Loucy (cell line): ENCODE data around the gene OPN3.
A peak's percentile ranks its signal among the peaks of the same experiment; 100 is the strongest.

Source experiments
- H2AFZ ChIP-seq: fragments of 200-600 bp; sonication (generic); 2 replicates; pipeline ENCODE4 v1.6.0; 2016; ENCODE audit warnings: antibody characterized with exemption, mild to moderate bottlenecking, low read length, moderate library complexity
- H3F3A ChIP-seq: fragments of 200-600 bp; 2 replicates; pipeline ENCODE4 v1.6.0; 2016; ENCODE audit warnings: antibody characterized with exemption, low read depth, mild to moderate bottlenecking
- H3K27me3 ChIP-seq: fragments of 200-600 bp; sonication (generic); 2 replicates; pipeline ENCODE4 v1.6.1; 2014; ENCODE audit warnings: low read length, mild to moderate bottlenecking; ENCODE audit not compliant: insufficient read depth, poor library complexity, severe bottlenecking
- H3K36me3 ChIP-seq: fragments of 200-600 bp; sonication (generic); 2 replicates; pipeline ENCODE4 v1.6.1; 2016; ENCODE audit warnings: low read length; ENCODE audit not compliant: insufficient read depth
- H3K4me1 ChIP-seq: fragments of 200-600 bp; sonication (generic); 2 replicates; pipeline ENCODE4 v1.5.1; 2014; ENCODE audit warnings: low read length, mild to moderate bottlenecking; ENCODE audit not compliant: insufficient read depth, poor library complexity, severe bottlenecking
- H3K4me2 ChIP-seq: fragments of 200-600 bp; sonication (generic); 2 replicates; pipeline ENCODE4 v1.6.0; 2014; ENCODE audit warnings: antibody characterized with exemption, low read length, low read depth, mild to moderate bottlenecking; ENCODE audit not compliant: poor library complexity, severe bottlenecking
- H3K4me3 ChIP-seq: fragments of 200-600 bp; sonication (generic); 2 replicates; pipeline ENCODE4 v1.5.1; 2014; ENCODE audit warnings: low read length, mild to moderate bottlenecking, mixed read lengths; ENCODE audit not compliant: poor library complexity, severe bottlenecking
- H3K79me2 ChIP-seq: fragments of 200-600 bp; sonication (generic); 2 replicates; pipeline ENCODE4 v1.6.1; 2014; ENCODE audit warnings: low read length; ENCODE audit not compliant: insufficient read depth
- H3K9ac ChIP-seq: fragments of 200-600 bp; sonication (generic); 2 replicates; pipeline ENCODE4 v1.6.0; 2014; ENCODE audit warnings: mild to moderate bottlenecking, low read depth, low read length, moderate library complexity; ENCODE audit not compliant: poor library complexity, severe bottlenecking
- H3K9me2 ChIP-seq: fragments of 200-600 bp; sonication (generic); replicated peaks from 2 replicates; pipeline ENCODE4 v1.6.1; 2016; ENCODE audit warnings: low read depth, low read length, mixed read lengths
- H3K9me3 ChIP-seq: fragments of 200-600 bp; sonication (generic); 2 replicates; pipeline ENCODE4 v1.6.1; 2014; ENCODE audit warnings: mild to moderate bottlenecking, antibody characterized with exemption, low read length, low read depth; ENCODE audit not compliant: insufficient read depth
- H4K20me1 ChIP-seq: fragments of 200-600 bp; sonication (generic); 2 replicates; pipeline ENCODE4 v1.6.0; 2014; ENCODE audit warnings: antibody characterized with exemption, low read length, mild to moderate bottlenecking; ENCODE audit not compliant: insufficient read depth, poor library complexity, severe bottlenecking
- CTCF ChIP-seq: fragments of 200-600 bp; sonication (generic); conservative IDR thresholded peaks from 2 replicates; pipeline ENCODE4 v1.5.1; 2014; ENCODE audit warnings: mild to moderate bottlenecking, antibody characterized with exemption, low read length
- EZH2phosphoT487 ChIP-seq: fragments of 200-600 bp; IDR thresholded peaks from 2 replicates; pipeline ENCODE4 v1.6.1; 2018; ENCODE audit warnings: antibody characterized with exemption, mild to moderate bottlenecking, moderate library complexity, borderline replicate concordance

OPN3 gene

GRCh38 chr1:241605146-241605805, 34.9 kb downstream of the OPN3 start:
- no peaks in the 10 kb centered on the region for H3K4me1 ChIP-seq

GRCh38 chr1:241603731-241604245, 36.4 kb downstream of the OPN3 start:
- TF ChIP-seq EZH2phosphoT487: no peak
- TF ChIP-seq CTCF: no peak
- Histone ChIP-seq H3K79me2 (no peaks in the 10 kb centered on the region), H4K20me1 (no peaks in the 10 kb centered on the region), H3K9me3 (no peaks in the 10 kb centered on the region), H3K4me2 (no peak overlapping the region), H3K27me3 (no peaks in the 10 kb centered on the region), H3K36me3 (no peaks in the 10 kb centered on the region), H3K4me3 (no peak overlapping the region), H3K4me1 (no peaks in the 10 kb centered on the region), H2AFZ (no peak overlapping the region), H3K9me2 (no peaks in the 10 kb centered on the region), H3F3A (no peaks in the 10 kb centered on the region), H3K9ac (no peak overlapping the region)

More at GRCh38 chr1:241605146-241605805, 34.9 kb downstream of the OPN3 start:
- Histone ChIP-seq H3K27me3 (no peaks in the 10 kb centered on the region), H3F3A (no peaks in the 10 kb centered on the region), H3K9me2 (no peaks in the 10 kb centered on the region), H3K9me3 (no peaks in the 10 kb centered on the region), H3K36me3 (no peaks in the 10 kb centered on the region), H2AFZ (no peak overlapping the region), H4K20me1 (no peaks in the 10 kb centered on the region), H3K4me2 (no peak overlapping the region), H3K79me2 (no peaks in the 10 kb centered on the region), H3K9ac (no peak overlapping the region), H3K4me3 (no peak overlapping the region)
- TF ChIP-seq EZH2phosphoT487 (no peak), CTCF (peak; percentile 54)

- Histone ChIP-seq H3K4me3 (no peak overlapping the region), H3K27me3 (no peaks in the 10 kb centered on the region)
- no peak for TF ChIP-seq CTCF
- no peak for TF ChIP-seq EZH2phosphoT487
These were observed 39.7 kb downstream of the OPN3 start for GRCh38 chr1:241600496-241600901.

More at GRCh38 chr1:241600496-241600901, 39.7 kb downstream of the OPN3 start:
- Histone ChIP-seq H3K79me2 (no peaks in the 10 kb centered on the region), H3K9me3 (no peaks in the 10 kb centered on the region), H4K20me1 (no peaks in the 10 kb centered on the region), H3K9me2 (no peaks in the 10 kb centered on the region), H3K4me2 (no peak overlapping the region), H3K36me3 (no peaks in the 10 kb centered on the region), H3K4me1 (no peaks in the 10 kb centered on the region), H3K9ac (no peak overlapping the region), H3F3A (no peaks in the 10 kb centered on the region), H2AFZ (no peak overlapping the region)
